Measurements from ENCODE around the gene ACOXL. TPM values are rescaled to one million over a fixed set of nuclear protein-coding genes. Genes with fewer than 3 reads are reported as not detected.

The ACOXL gene
- total and polyA plus RNA-seq, 10 of the 15 experiments (the other 5 are each of a cell fraction or from before 2014, with no cell fraction given), result 0.05 to 1.3 (median 0.71) TPM

- TF ChIP-seq ZNF687 (IDR thresholded peaks at IDR 0.05) (peak; percentile 77), RELB (IDR thresholded peaks at IDR 0.05; ENCODE audit: low read depth) (peak; percentile 69; the same call in 1 of the 2 replicates), NFXL1 (IDR thresholded peaks at IDR 0.05; ENCODE audit: borderline replicate concordance) (no peak), BCLAF1 (IDR thresholded peaks at IDR 0.05) (no peak), REST (IDR thresholded peaks at IDR 0.05; ENCODE audit: low read depth, low read length) (no peak), POU2F2 (IDR thresholded peaks at IDR 0.05; ENCODE audit: borderline replicate concordance, low read depth, low read length) (0 out of 3 replicates have a peak, but pooled peaks have one; percentile 36), NFIC (IDR thresholded peaks at IDR 0.05; ENCODE audit: low read depth, low read length) (peak; percentile 48; the same call in 1 of the 2 replicates), CTCF (IDR thresholded peaks at IDR 0.05 in 2 of 3, conservative IDR thresholded peaks at IDR 0.05 in 1 of 3; ENCODE audit: control insufficient read depth in 2 of 3, extremely low read depth in 1 of 3, insufficient read depth in 1 of 3, low read depth in 3 of 3, low read length in 3 of 3) (no peak), JUNB (IDR thresholded peaks at IDR 0.05) (peak; percentile 15; the same call in 1 of the 2 replicates), PAX5 (IDR thresholded peaks at IDR 0.05; ENCODE audit: borderline replicate concordance, low read depth, low read length) (peak; percentile 78), BCL11A (IDR thresholded peaks at IDR 0.05; ENCODE audit: low read depth, low read length) (peak; percentile 66; the same call in 1 of the 2 replicates)
Measured at GRCh38 chr2:110804915-110805314, 72.5 kb downstream of the ACOXL start (continued).

Data from GM12878 (cell line).